Activated CD4-positive, alpha-beta T cell treated with anti-CD3 and anti-CD28 coated beads, Interleukin-2, Interleukin-4, amounts not matched to agents 100 ng/mL and 50 ng/mL, durations not matched to agents 16 hours and 8 hours (primary cell): ENCODE results near the gene AKAP9.
"Not testable (repeated sequence)": the region's sequence is repeated elsewhere in the genome, so short reads cannot be mapped to it uniquely, and the experiment has no call there.

Source experiments
- DNase-seq: peaks from one replicate; pipeline ENCODE4 v3.0.0-alpha.2; 2020; ENCODE audit warnings: low spot score

Gene AKAP9

GRCh38 chr7:92134271-92135051 lies 193.8 kb downstream of the AKAP9 start, which contains the start of gene CYP51A1:
CYP51A1 (minus strand) TSS chr7:92134477; CDS start chr7:92134364, 113 bp downstream.
- peak; percentile 91 for DNase-seq

GRCh38 chr7:92135052-92135889 lies 194.6 kb downstream of the AKAP9 start:
- DNase-seq, result peak; percentile 16

- DNase-seq, result no peak
Observed at GRCh38 chr7:92137557-92137956, 196.9 kb downstream of the AKAP9 start.

GRCh38 chr7:92141161-92141560 lies 200.5 kb downstream of the AKAP9 start:
- DNase-seq, result no peak

GRCh38 chr7:92142791-92143190 lies 202.1 kb downstream of the AKAP9 start:
- not testable (repeated sequence) for DNase-seq

- not testable (repeated sequence) for DNase-seq
Observed at GRCh38 chr7:92143192-92143880, 202.7 kb downstream of the AKAP9 start.

- DNase-seq, result no peak
Observed at GRCh38 chr7:92149736-92150239, 209.1 kb downstream of the AKAP9 start.

GRCh38 chr7:92150450-92151017 lies 209.9 kb downstream of the AKAP9 start:
- no peak for DNase-seq

- DNase-seq, result no peak
Observed at GRCh38 chr7:92155108-92155739, 214.6 kb downstream of the AKAP9 start.

- DNase-seq, result no peak
Observed at GRCh38 chr7:92156990-92157389, 216.3 kb downstream of the AKAP9 start.

GRCh38 chr7:92158660-92159575 lies 218.3 kb downstream of the AKAP9 start:
- DNase-seq, result no peak
